IPS-20b (cell line): ENCODE results near the gene RASGRF1.

ENCODE experiments used
- H3K27ac ChIP-seq: one replicate; pipeline ENCODE4 v1.5.1; 2013; ENCODE audit warnings: low read length
- H3K27me3 ChIP-seq: 2 replicates; pipeline ENCODE4 v1.6.1; 2013; ENCODE audit warnings: mild to moderate bottlenecking, low read length, inconsistent platforms; ENCODE audit not compliant: insufficient read depth
- H3K36me3 ChIP-seq: 2 replicates; pipeline ENCODE4 v1.6.1; 2013; ENCODE audit warnings: low read depth, mild to moderate bottlenecking, inconsistent platforms, low read length, moderate library complexity; ENCODE audit not compliant: insufficient read depth
- H3K4me1 ChIP-seq: 2 replicates; pipeline ENCODE4 v1.6.1; 2013; ENCODE audit warnings: mild to moderate bottlenecking, control low read depth, inconsistent platforms, low read length, moderate library complexity; ENCODE audit not compliant: insufficient read depth
- H3K4me3 ChIP-seq: 2 replicates; pipeline ENCODE4 v1.5.1; 2013; ENCODE audit warnings: mild to moderate bottlenecking, low read length, inconsistent platforms
- H3K9ac ChIP-seq: 2 replicates; pipeline ENCODE4 v1.6.1; 2013; ENCODE audit warnings: low read depth, mild to moderate bottlenecking, inconsistent platforms, low read length, moderate library complexity
- H3K9me3 ChIP-seq: 2 replicates; pipeline ENCODE4 v1.6.1; 2013; ENCODE audit warnings: mild to moderate bottlenecking, low read depth, low read length, inconsistent platforms; ENCODE audit not compliant: insufficient read depth

Gene RASGRF1

DNA sequence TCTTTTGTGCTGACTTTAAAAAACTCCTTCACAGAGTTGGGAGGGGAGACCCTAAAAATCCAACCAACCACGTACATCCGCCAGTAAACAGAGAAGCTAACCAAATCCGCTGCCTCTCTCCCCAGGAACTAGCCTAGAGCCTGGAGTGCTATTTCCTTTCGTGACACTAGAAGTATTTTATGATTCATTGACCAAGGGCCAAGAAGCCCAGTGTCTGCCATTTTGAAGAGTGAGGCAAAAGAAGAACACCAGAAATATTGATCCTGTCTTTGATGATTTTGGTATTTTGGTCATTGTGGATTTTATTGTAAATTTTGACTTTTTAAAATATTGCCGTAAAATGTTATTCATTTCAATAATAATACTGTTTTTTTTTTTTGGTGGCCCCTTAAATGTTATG is 135.2 kb downstream of the RASGRF1 start:
- Histone ChIP-seq H3K9ac (no peak overlapping the region), H3K27ac (no peak overlapping the region), H3K4me1 (peaks cover 3% of the 10 kb centered on the region; the same call in 1 of the 2 replicates), H3K36me3 (no peaks in the 10 kb centered on the region), H3K4me3 (no peak overlapping the region), H3K9me3 (no peaks in the 10 kb centered on the region), H3K27me3 (no peaks in the 10 kb centered on the region)

DNA sequence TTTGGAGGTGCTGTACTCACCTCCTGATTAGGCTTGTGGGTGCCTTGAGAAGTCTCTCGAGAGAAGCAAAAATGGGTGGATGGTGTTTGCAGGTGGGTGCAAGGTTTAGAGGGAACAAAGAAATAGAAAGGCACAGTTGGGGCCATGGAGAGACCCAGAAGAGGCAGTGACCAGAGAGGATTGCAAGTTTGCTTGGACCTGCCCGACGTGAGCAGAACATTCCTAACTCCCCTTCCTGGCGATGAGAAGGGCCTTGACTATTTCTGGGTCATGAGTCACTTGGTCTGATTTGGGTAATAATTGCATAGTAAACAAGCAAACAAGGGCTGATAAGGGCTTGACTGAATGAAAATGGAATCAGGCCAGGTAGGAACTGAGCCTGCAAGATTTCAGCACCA is 138.7 kb downstream of the RASGRF1 start:
- H3K27ac ChIP-seq = no peak overlapping the region
- no peak overlapping the region for H3K4me3 ChIP-seq
- peaks cover 2% of the 10 kb centered on the region for H3K27me3 ChIP-seq
- no peaks in the 10 kb centered on the region for H3K36me3 ChIP-seq
- H3K9me3 ChIP-seq = no peaks in the 10 kb centered on the region
- peaks cover 3% of the 10 kb centered on the region; the same call in 1 of the 2 replicates for H3K4me1 ChIP-seq
- H3K9ac ChIP-seq = no peak overlapping the region

DNA sequence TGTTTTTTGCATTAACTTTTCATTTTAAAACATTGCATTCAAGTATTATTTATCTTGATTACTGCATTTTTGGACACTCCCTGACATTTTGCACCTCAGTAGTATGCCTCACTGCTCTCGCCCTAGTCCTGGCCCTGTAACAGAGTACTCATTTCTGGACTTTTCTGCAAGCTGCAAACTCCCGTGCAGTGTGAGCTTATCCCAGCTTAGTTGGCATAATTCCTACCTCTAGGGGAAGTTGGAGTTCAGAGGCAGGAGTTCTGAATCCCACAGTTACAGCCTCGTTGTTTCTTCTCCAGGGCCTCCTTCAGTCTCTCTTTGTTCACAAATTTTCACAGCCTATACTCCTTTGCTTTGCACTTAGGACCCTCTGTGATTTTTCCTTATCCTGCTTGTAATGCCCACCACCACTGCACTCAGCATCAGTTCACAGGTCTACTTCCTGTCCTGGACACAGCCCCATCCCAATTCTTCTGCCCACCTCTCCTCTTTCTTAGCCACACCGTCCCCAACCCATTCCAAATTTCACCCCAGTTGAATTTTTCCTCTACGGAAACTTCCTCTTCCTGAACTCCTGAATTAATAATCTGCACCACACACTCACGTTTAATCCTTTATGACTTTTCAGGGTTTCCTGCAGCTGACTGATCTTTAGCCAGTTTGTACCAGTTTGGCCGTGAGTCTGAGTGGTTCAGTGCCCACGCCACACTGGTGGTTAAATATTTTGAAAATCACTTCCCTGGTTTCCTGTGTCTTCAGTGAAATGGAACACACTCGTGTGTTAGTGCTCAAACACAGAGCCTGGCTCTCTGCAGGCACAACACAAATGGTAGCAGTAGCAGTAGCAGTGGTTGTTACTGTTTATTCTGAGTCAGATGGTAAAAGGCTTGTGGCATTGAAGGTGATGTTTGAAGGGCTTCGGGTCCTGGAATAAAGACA is 139.4 kb downstream of the RASGRF1 start:
- H3K4me3 ChIP-seq = no peak overlapping the region
- no peak overlapping the region for H3K27ac ChIP-seq
- no peaks in the 10 kb centered on the region for H3K9me3 ChIP-seq
- H3K9ac ChIP-seq = no peak overlapping the region
- 0 out of 2 replicates have a peak, but pooled peaks cover 3% of the 10 kb centered on the region for H3K4me1 ChIP-seq
- peaks cover 9% of the 10 kb centered on the region for H3K27me3 ChIP-seq
- H3K36me3 ChIP-seq = no peaks in the 10 kb centered on the region

DNA sequence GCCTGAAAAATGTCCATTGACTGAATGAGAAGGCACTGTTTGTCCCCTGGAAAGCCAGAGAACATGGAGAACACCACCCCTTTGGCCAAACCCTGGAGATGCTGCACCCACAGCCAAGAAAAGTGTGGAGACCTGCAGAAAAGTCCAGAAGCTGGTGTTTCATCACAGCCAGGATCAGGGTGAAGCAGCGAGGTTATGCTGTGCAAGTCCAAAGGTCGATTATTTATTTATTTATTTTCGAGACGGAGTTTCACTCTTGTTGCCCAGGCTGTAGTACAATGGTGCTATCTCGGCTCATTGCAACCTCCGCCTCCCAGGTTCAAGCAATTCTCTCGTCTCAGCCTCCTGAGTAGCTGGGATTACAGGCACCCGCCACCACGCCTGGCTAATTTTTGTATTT is 140.2 kb downstream of the RASGRF1 start:
- H3K9me3 ChIP-seq = no peaks in the 10 kb centered on the region
- H3K4me3 ChIP-seq = no peak overlapping the region
- H3K27me3 ChIP-seq = peaks cover 11% of the 10 kb centered on the region
- no peak overlapping the region for H3K27ac ChIP-seq
- H3K36me3 ChIP-seq = no peaks in the 10 kb centered on the region
- H3K9ac ChIP-seq = no peak overlapping the region
- H3K4me1 ChIP-seq = 0 out of 2 replicates have a peak, but pooled peaks cover 3% of the 10 kb centered on the region

DNA sequence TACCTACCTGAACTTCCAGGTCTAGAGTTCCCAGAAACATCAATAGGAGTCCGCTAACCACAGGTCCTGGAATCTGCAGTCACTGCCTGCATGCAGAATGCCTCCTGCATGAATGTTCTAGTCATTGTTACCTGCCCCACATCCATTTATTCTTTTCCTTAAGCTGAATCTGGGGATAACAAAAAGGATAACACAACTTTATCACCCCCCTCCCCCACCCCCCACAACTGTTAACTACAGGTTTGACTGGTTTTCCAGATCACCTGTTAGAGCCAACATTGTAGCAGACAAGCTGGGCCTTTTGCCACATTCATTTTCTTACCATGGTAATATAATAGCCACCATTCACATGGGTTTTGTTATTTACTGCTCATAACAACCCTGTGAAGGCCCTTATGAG is 141.1 kb downstream of the RASGRF1 start:
- H3K27ac ChIP-seq = no peak overlapping the region
- 0 out of 2 replicates have a peak, but pooled peaks cover 5% of the 10 kb centered on the region for H3K4me1 ChIP-seq
- H3K36me3 ChIP-seq = no peaks in the 10 kb centered on the region
- H3K9ac ChIP-seq = no peak overlapping the region
- no peaks in the 10 kb centered on the region for H3K9me3 ChIP-seq
- no peak overlapping the region for H3K4me3 ChIP-seq
- peaks cover 14% of the 10 kb centered on the region for H3K27me3 ChIP-seq

DNA sequence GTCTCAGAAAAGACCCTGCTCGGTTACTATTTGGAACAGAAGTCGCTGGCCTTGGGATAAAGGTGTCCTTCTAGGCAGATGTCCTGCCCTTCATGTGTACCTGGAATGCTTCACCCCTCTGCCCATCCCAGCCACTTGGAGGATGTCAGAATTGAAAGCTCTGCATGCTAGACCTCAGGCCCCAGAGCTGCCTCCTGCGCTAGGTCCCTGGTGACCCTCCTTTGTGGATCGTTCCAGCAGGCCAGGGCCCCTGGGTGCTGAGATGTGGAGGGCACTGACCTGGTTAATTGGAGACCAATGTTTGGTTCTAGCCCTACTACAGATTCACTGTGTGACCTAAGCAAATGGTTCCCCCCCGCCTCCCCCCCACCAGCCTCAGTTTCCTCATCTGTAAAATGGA is 143.1 kb downstream of the RASGRF1 start:
- peaks cover 34% of the 10 kb centered on the region for H3K27me3 ChIP-seq
- H3K4me1 ChIP-seq = 0 out of 2 replicates have a peak, but pooled peaks cover 6% of the 10 kb centered on the region
- H3K9me3 ChIP-seq = no peaks in the 10 kb centered on the region
- H3K36me3 ChIP-seq = no peaks in the 10 kb centered on the region
- no peak overlapping the region for H3K27ac ChIP-seq
- H3K4me3 ChIP-seq = no peak overlapping the region
- no peak overlapping the region for H3K9ac ChIP-seq

DNA sequence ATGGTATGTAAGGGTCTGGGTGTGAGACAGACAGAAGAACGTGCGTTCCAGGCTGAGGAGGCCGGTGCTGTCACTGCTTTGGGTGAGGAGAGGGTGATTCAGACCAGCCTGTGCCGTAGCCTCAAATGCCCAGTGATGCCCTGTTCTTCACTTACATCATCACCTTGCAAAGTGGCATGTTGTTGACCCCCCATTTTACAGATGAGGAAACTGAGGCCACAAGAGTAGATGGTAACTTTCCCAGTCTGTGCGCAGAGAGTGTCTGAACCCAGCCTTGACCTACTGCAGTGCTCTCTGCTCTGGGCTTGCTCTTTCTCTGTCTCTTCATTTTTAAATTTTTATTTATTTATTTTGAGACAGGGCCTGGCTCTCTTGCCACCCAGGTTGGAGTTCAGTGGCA is 144.1 kb downstream of the RASGRF1 start:
- H3K9ac ChIP-seq = no peak overlapping the region
- H3K27me3 ChIP-seq = peaks cover 36% of the 10 kb centered on the region
- no peaks in the 10 kb centered on the region for H3K36me3 ChIP-seq
- H3K9me3 ChIP-seq = no peaks in the 10 kb centered on the region
- no peak overlapping the region for H3K4me3 ChIP-seq
- H3K27ac ChIP-seq = no peak overlapping the region
- H3K4me1 ChIP-seq = 0 out of 2 replicates have a peak, but pooled peaks cover 6% of the 10 kb centered on the region

DNA sequence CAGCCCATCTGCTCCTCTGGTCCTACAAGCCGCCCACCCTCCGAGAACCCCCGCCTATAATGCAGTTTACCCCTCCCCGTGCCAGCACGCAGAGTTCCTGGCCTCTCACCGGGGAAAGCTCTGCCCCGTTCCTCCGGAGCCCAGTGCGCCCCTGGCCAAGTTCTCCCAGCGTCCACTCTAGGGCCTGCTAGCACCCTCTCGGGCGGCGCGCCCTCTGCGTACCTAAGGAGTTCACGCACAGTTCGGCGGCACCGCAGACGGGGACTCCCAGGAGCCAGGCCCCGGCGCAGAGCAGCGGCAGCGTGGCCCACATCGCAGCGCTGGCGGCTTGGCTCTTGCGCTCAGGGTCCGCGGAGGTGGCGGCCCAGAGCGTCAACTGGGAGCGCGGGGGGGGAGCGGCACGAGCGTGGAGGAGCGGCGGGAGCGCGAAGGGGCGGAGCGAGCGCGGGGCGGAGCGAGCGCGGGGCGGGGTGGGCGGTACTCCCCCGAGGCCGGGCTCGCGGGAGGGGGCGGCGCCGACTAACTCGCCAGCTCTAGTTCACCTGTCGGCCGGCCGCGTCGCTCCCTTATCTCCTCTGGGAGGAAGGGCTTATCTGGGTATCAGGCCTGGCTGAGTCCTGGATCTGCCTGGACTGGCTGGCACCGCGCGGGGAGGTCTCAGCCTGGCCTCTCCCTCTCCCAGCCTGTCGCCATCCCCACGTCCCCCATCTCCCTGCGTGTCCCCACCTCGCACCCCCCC is 145.7 kb downstream of the RASGRF1 start, which contains the start of gene CTSH:
CTSH (minus strand) TSS at position 378 of the 739 bp plus-strand sequence; CDS start at position 313, 65 bp downstream.
- Histone ChIP-seq H3K27ac (no peak within 1 kb of the TSS), H3K36me3 (no peaks in the 10 kb centered on the region), H3K9ac (peak within 1 kb of the TSS; percentile 76), H3K27me3 (peaks cover 36% of the 10 kb centered on the region), H3K9me3 (no peaks in the 10 kb centered on the region), H3K4me3 (peak within 1 kb of the TSS; percentile 76), H3K4me1 (0 out of 2 replicates have a peak, but pooled peaks cover 4% of the 10 kb centered on the region)

DNA sequence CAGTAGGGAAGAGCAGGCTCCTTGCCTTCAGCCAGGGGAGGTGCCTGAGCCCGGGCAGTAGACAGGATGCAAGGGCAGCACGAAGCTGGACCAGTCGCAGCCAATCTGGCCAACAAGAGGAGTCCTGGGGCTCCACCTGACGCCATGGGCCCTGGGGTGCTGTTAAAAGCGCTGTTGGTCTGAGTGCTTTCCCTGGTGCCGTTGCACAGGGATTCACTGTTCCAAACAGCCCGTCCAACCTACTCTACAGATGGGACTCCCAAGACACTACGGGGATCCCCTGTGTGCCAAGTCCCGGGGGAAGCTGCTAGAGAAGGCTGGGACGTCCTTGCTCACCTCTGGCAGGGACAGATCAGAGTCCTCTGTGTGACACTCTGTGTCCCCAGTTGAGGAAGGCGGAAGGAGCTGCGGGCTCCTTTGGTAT is 146.4 kb downstream of the RASGRF1 start:
- Histone ChIP-seq H3K4me3 (peak overlapping the region; percentile 76), H3K9ac (peak overlapping the region; percentile 76; the same call in 1 of the 2 replicates), H3K27me3 (peaks cover 36% of the 10 kb centered on the region), H3K27ac (no peak overlapping the region), H3K4me1 (0 out of 2 replicates have a peak, but pooled peaks cover 4% of the 10 kb centered on the region), H3K9me3 (no peaks in the 10 kb centered on the region), H3K36me3 (no peaks in the 10 kb centered on the region)

DNA sequence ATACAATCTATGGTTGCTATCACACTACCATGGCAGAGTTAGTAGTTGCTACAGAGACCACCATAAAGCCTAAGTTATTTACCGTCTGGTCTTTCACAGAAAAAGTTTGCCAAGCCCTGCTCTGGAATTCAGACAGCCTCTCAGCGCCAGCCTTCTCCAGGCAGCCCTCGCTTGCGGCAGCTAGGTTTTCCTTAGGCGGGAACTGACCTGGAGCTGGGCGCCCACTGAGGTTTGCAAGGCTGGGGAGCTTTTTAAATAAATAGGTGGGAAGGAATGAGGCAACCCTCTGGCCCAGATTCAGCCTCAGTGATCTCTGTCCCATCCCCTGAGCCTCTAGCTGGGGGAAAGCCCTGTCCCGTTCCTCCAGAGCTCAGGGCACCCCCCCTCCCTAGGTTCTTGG is 146.9 kb downstream of the RASGRF1 start:
- no peak overlapping the region for H3K27ac ChIP-seq
- H3K36me3 ChIP-seq = no peaks in the 10 kb centered on the region
- H3K9me3 ChIP-seq = no peaks in the 10 kb centered on the region
- H3K4me3 ChIP-seq = no peak overlapping the region
- H3K27me3 ChIP-seq = peaks cover 36% of the 10 kb centered on the region
- H3K9ac ChIP-seq = no peak overlapping the region
- H3K4me1 ChIP-seq = 0 out of 2 replicates have a peak, but pooled peaks cover 4% of the 10 kb centered on the region

DNA sequence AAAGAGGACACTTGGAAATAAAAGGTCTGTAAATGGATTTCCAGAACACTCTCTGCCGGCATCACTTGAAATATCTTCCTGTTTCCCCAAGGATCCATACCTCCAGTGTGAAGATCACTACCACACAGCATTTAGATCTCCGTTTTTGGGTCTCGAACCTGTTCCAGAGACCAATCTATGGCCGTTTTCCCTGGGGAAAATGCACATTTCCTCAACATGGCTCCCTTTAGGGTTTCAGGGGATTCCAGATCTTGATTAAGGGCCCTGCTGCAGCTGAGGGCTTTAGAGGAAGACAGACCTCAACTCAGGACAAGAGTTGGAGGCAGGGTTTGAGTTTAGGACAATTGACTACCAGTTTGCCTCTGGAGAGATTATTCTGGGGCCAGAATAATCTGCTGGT is 147.8 kb downstream of the RASGRF1 start:
- no peak overlapping the region for H3K9ac ChIP-seq

More for the DNA sequence above, 147.8 kb downstream of the RASGRF1 start:
- Histone ChIP-seq H3K36me3 (no peaks in the 10 kb centered on the region), H3K27me3 (peaks cover 36% of the 10 kb centered on the region), H3K4me1 (0 out of 2 replicates have a peak, but pooled peaks cover 4% of the 10 kb centered on the region), H3K4me3 (no peak overlapping the region), H3K9me3 (no peaks in the 10 kb centered on the region), H3K27ac (no peak overlapping the region)
